IMR-90 (cell line): ENCODE measurements around the gene LRP3. TPM values are rescaled to one million over a fixed set of nuclear protein-coding genes. Genes with fewer than 3 reads are reported as not detected.

Experiments used
- ATAC-seq: fragments of 200-7000 bp; cut with Tn5 transposase; 2 replicates; pipeline ENCODE4 v1.9.1; 2020; ENCODE audit warnings: low read depth, mild to moderate bottlenecking, moderate library complexity
- BruUV-seq: library from RNA; stranded (reverse); fragments of 400-500 nt; replicated peaks from 2 replicates; lab custom pipeline; 2021; lab: Mats Ljungman, UMichigan
- CTCF ChIA-PET: fragments of 300-600 bp; formaldehyde crosslinking; extraction: SDS; loops from one replicate; lab custom pipeline; 2021; ENCODE audit warnings: antibody characterized with exemption; lab: Yijun Ruan, JAX
- POLR2A ChIA-PET: fragments of 300-600 bp; sonication (Branson Sonifier 250); formaldehyde crosslinking; loops from one replicate; lab custom pipeline; 2022; ENCODE audit warnings: antibody characterized with exemption; ENCODE audit not compliant: unreplicated experiment; lab: Charles Lee
- DNase-seq: peaks from one replicate; pipeline ENCODE4 v3.0.0; 2013
- H2AFZ ChIP-seq: replicated peaks from 2 replicates; pipeline ENCODE3; 2013; ENCODE audit warnings: low read length, mild to moderate bottlenecking; ENCODE audit not compliant: poor library complexity
- H2AK5ac ChIP-seq: 2 replicates; pipeline ENCODE4 v1.6.1; 2013; ENCODE audit warnings: low read depth, low read length, inconsistent platforms
- H2AK9ac ChIP-seq: replicated peaks from 2 replicates; pipeline ENCODE3; 2013; ENCODE audit warnings: mild to moderate bottlenecking, low read depth, low read length, moderate library complexity; ENCODE audit not compliant: poor library complexity
- H2BK120ac ChIP-seq: 2 replicates; pipeline ENCODE4 v1.6.1; 2013; ENCODE audit warnings: low read depth, low read length, inconsistent platforms
- H2BK15ac ChIP-seq: 3 replicates; pipeline ENCODE4 v1.6.1; 2013; ENCODE audit warnings: low read depth, low read length, inconsistent platforms
- H2BK20ac ChIP-seq: 2 replicates; pipeline ENCODE4 v1.6.1; 2013; ENCODE audit warnings: low read depth, mild to moderate bottlenecking, inconsistent platforms, low read length, moderate library complexity
- H2BK5ac ChIP-seq: 2 replicates; pipeline ENCODE4 v1.6.1; 2013; ENCODE audit warnings: mild to moderate bottlenecking, low read depth, low read length, inconsistent platforms; ENCODE audit not compliant: poor library complexity, severe bottlenecking
- H3K14ac ChIP-seq: replicated peaks from 2 replicates; pipeline ENCODE4 v1.6.1; 2013; ENCODE audit warnings: low read depth, low read length, inconsistent platforms
- H3K18ac ChIP-seq: 2 replicates; pipeline ENCODE4 v1.6.1; 2013; ENCODE audit warnings: low read depth, low read length, control low read depth
- H3K23ac ChIP-seq: 2 replicates; pipeline ENCODE4 v1.6.1; 2013; ENCODE audit warnings: low read depth, low read length, inconsistent platforms
- H3K27ac ChIP-seq: 2 replicates; pipeline ENCODE4 v1.5.1; 2013; ENCODE audit warnings: mild to moderate bottlenecking, control low read depth, low read length; ENCODE audit not compliant: insufficient read depth
- H3K27me3 ChIP-seq: 2 replicates; pipeline ENCODE4 v1.6.1; 2013; ENCODE audit warnings: low read length; ENCODE audit not compliant: control insufficient read depth, insufficient read depth
- H3K36me3 ChIP-seq: 2 replicates; pipeline ENCODE4 v1.6.1; 2013; ENCODE audit warnings: low read length, mixed read lengths; ENCODE audit not compliant: control insufficient read depth, insufficient read depth
- H3K4ac ChIP-seq: 2 replicates; pipeline ENCODE4 v1.6.1; 2013; ENCODE audit warnings: low read depth, low read length, inconsistent platforms
- H3K4me1 ChIP-seq: 2 replicates; pipeline ENCODE4 v1.6.1; 2013; ENCODE audit warnings: low read length, mixed read lengths; ENCODE audit not compliant: control insufficient read depth, insufficient read depth
- H3K4me2 ChIP-seq: 2 replicates; pipeline ENCODE4 v1.6.1; 2013; ENCODE audit warnings: low read depth, mild to moderate bottlenecking, control low read depth, low read length, moderate library complexity
- H3K4me3 ChIP-seq: 2 replicates; pipeline ENCODE4 v1.5.1; 2013; ENCODE audit warnings: low read depth, mild to moderate bottlenecking, control low read depth, low read length, moderate library complexity; ENCODE audit not compliant: insufficient read depth
- H3K56ac ChIP-seq: 2 replicates; pipeline ENCODE4 v1.6.1; 2013; ENCODE audit warnings: low read length, inconsistent platforms; ENCODE audit not compliant: insufficient read depth; ENCODE audit errors: extremely low read depth
- H3K79me1 ChIP-seq, 2 experiments: 2 replicates each; pipeline ENCODE4 v1.6.1; 2013; ENCODE audit warnings: low read length in 2 of 2, inconsistent platforms in 1 of 2, low read depth in 1 of 2
- H3K9ac ChIP-seq: 2 replicates; pipeline ENCODE4 v1.6.1; 2013; ENCODE audit warnings: low read depth, low read length, control low read depth
- H3K9me1 ChIP-seq: 2 replicates; pipeline ENCODE4 v1.6.1; 2013; ENCODE audit warnings: low read length, inconsistent platforms; ENCODE audit not compliant: insufficient read depth
- H3K9me3 ChIP-seq: 2 replicates; pipeline ENCODE4 v1.6.1; 2013; ENCODE audit warnings: low read length; ENCODE audit not compliant: control insufficient read depth, insufficient read depth
- H4K20me1 ChIP-seq: 2 replicates; pipeline ENCODE4 v1.6.1; 2013; ENCODE audit warnings: low read length, inconsistent platforms; ENCODE audit not compliant: insufficient read depth
- H4K5ac ChIP-seq: 2 replicates; pipeline ENCODE4 v1.6.1; 2013; ENCODE audit warnings: mild to moderate bottlenecking, low read depth, low read length, control low read depth
- H4K8ac ChIP-seq, 2 experiments: 2 replicates each; pipeline ENCODE4 v1.6.1; 2013; ENCODE audit warnings: low read depth in 2 of 2, low read length in 2 of 2, control low read depth in 1 of 2, inconsistent platforms in 1 of 2
- H4K91ac ChIP-seq: 2 replicates; pipeline ENCODE4 v1.6.1; 2013; ENCODE audit warnings: low read depth, low read length, inconsistent platforms; ENCODE audit not compliant: insufficient read depth
- BHLHE40 ChIP-seq: fragments of 150-350 bp; IDR thresholded peaks from 2 replicates; pipeline ENCODE4 v1.6.1; 2016; ENCODE audit warnings: mild to moderate bottlenecking, low read depth, low read length
- CEBPB ChIP-seq: IDR thresholded peaks from 2 replicates; pipeline ENCODE4 v1.6.1; 2012; ENCODE audit warnings: low read depth, low read length, improper control_type of control experiment
- CTCF ChIP-seq: conservative IDR thresholded peaks from 2 replicates; pipeline ENCODE4 v1.5.1; 2012; ENCODE audit warnings: mild to moderate bottlenecking, low read depth, low read length, improper control_type of control experiment
- ELK1 ChIP-seq: fragments of 150-350 bp; IDR thresholded peaks from 2 replicates; pipeline ENCODE4 v1.6.1; 2016; ENCODE audit warnings: low read depth, mild to moderate bottlenecking, low read length, moderate library complexity, borderline replicate concordance
- FOS ChIP-seq: fragments of 150-350 bp; IDR thresholded peaks from 2 replicates; pipeline ENCODE4 v1.6.1; 2016; ENCODE audit warnings: low read depth, low read length
- MAFK ChIP-seq: IDR thresholded peaks from 2 replicates; pipeline ENCODE4 v1.6.1; 2012; ENCODE audit warnings: low read depth, low read length, improper control_type of control experiment
- MXI1 ChIP-seq: IDR thresholded peaks from 2 replicates; pipeline ENCODE4 v1.6.1; 2012; ENCODE audit warnings: low read depth, mild to moderate bottlenecking, low read length, moderate library complexity, borderline replicate concordance
- NFE2L2 ChIP-seq: fragments of 150-350 bp; IDR thresholded peaks from 2 replicates; pipeline ENCODE4 v1.6.1; 2016; ENCODE audit warnings: low read depth, mild to moderate bottlenecking, low read length
- SMC3 ChIP-seq: fragments of 150-350 bp; IDR thresholded peaks from 2 replicates; pipeline ENCODE4 v1.6.1; 2016; ENCODE audit warnings: low read depth, mild to moderate bottlenecking, antibody characterized with exemption, low read length, moderate library complexity
- USF2 ChIP-seq: fragments of 150-350 bp; IDR thresholded peaks from 2 replicates; pipeline ENCODE4 v1.6.1; 2017; ENCODE audit warnings: mild to moderate bottlenecking, antibody characterized with exemption, low read length, low read depth
- WGBS, 2 experiments: methylation state at CpG; one replicate each; pipeline versions ENCODE4 v1.1.5 to v1.1.7; 2013; ENCODE audit warnings: missing lambda C conversion rate in 2 of 2; ENCODE audit not compliant: insufficient read length in 1 of 2; ENCODE audit errors: extremely low coverage in 2 of 2; 5-methylcytosine and 5-hydroxymethylcytosine counted together
- dilution Hi-C: fragments of 300-500 bp; cut with HindIII; formaldehyde crosslinking; loops from one replicate; pipeline ENCODE4 v1.14.3; 2018; ENCODE audit warnings: low sequenced_read_pairs; ENCODE audit not compliant: unreplicated experiment
- in situ Hi-C: fragments of 300-500 bp; cut with MboI; formaldehyde crosslinking; loops from 3 replicates; pipeline ENCODE4 v1.14.3; 2019; ENCODE audit warnings: low sequenced_read_pairs, inconsistent platforms, mixed read lengths
- intact Hi-C: fragments of 100-400 bp; cut with micrococcal nuclease; formaldehyde crosslinking; loops from 2 replicates; pipeline ENCODE4 v1.10.0; 2022
- polyA plus RNA-seq, 3 experiments: library from polyadenylated mRNA; depleted of rRNA; stranded (reverse); fragments of >200 nt; gene quantifications; 2 replicates each; pipeline ENCODE4 v1.2.3, GENCODE V29; 2012; ENCODE audit warnings: low replicate concordance in 1 of 3
- total RNA-seq: library from RNA; depleted of rRNA; stranded (reverse); fragments of >200 nt; gene quantifications from 2 replicates; pipeline ENCODE4 v1.2.3, GENCODE V29; 2012

LRP3 gene
- total and polyA plus RNA-seq, 2 of the 4 experiments (the other 2 are of a cell fraction), result 8.4 to 20.2 TPM

- H4K91ac ChIP-seq, result no peak overlapping the region
- DNase-seq, result no peak
- H3K27ac ChIP-seq, result no peak overlapping the region
- H2BK5ac ChIP-seq, result no peak overlapping the region
- 100% methylated on average over 3 of the region's 15 CpGs; no CpG with 5 or more reads in 1 of the 2 experiments for WGBS, 2 experiments
- dilution Hi-C loops, result no loop called here
- no peak for ATAC-seq
- no peak overlapping the region for H2BK120ac ChIP-seq
- no peak overlapping the region for H2BK15ac ChIP-seq
- H3K9ac ChIP-seq, result no peak overlapping the region
- H2BK20ac ChIP-seq, result no peak overlapping the region
- no peak overlapping the region for H2AK5ac ChIP-seq
- no peak overlapping the region for H3K4ac ChIP-seq
- peaks cover 4% of the 10 kb centered on the region; the same call in 1 of the 2 replicates for H4K20me1 ChIP-seq
- H2AFZ ChIP-seq, result no peak overlapping the region
- peaks cover 19% of the 10 kb centered on the region for H3K36me3 ChIP-seq
- H3K27me3 ChIP-seq, result no peaks in the 10 kb centered on the region
- no peak overlapping the region for H3K18ac ChIP-seq
- H3K14ac ChIP-seq, result no peak overlapping the region
- H3K4me2 ChIP-seq, result no peak overlapping the region
- H4K8ac ChIP-seq, result no peak overlapping the region
- no peak overlapping the region for H3K4me3 ChIP-seq
- in situ Hi-C loops, result no loop called here
- peaks cover 5% of the 10 kb centered on the region; the same call in 1 of the 2 replicates for H3K9me1 ChIP-seq
- no peaks in the 10 kb centered on the region for H3K9me3 ChIP-seq
- no peak overlapping the region for H3K56ac ChIP-seq
- no peak overlapping the region for H2AK9ac ChIP-seq
- no TSS peak for BruUV-seq
- H4K5ac ChIP-seq, result no peak overlapping the region
- no peak for TF ChIP-seq SMC3
- no peak for TF ChIP-seq MAFK
- TF ChIP-seq BHLHE40, result no peak
- TF ChIP-seq FOS, result no peak
- TF ChIP-seq MXI1, result no peak
- no peak for TF ChIP-seq CTCF
- no peak for TF ChIP-seq NFE2L2
- no peak for TF ChIP-seq ELK1
- TF ChIP-seq CEBPB, result no peak
- no peak for TF ChIP-seq USF2
- no peaks in the 10 kb centered on the region for H3K4me1 ChIP-seq
- intact Hi-C loops, result no loop called here
- ChIA-PET POLR2A (no interaction called here), CTCF (no interaction called here)
- peaks cover 0 to 8% of the 10 kb centered on the region in 2 experiments; a peak in 1 of 4 replicates for H3K79me1 ChIP-seq
- H3K23ac ChIP-seq, result no peak overlapping the region
Measured at GRCh38 chr19:33201886-33202545, 7.9 kb downstream of the LRP3 start.
